GM12878 (cell line): ENCODE results near the gene NUDT7.

Experiments used
- ASH2L ChIP-seq: fragments of 300-600, 200-600 bp; sonication (generic); IDR thresholded peaks from 2 replicates; pipeline ENCODE4 v1.6.1; 2017; ENCODE audit warnings: low read depth, mild to moderate bottlenecking, borderline replicate concordance
- CHD1 ChIP-seq: IDR thresholded peaks from 2 replicates; pipeline ENCODE4 v1.6.1; 2012; ENCODE audit warnings: low read depth, low read length, improper control_type of control experiment
- HDAC6 ChIP-seq: fragments of 200-600 bp; sonication (generic); IDR thresholded peaks from one replicate; pipeline ENCODE4 v1.8.0; 2017; ENCODE audit warnings: antibody characterized with exemption; ENCODE audit not compliant: unreplicated experiment
- NFIC ChIP-seq: IDR thresholded peaks from 2 replicates; pipeline ENCODE4 v1.6.1; 2012; ENCODE audit warnings: low read depth, mild to moderate bottlenecking, inconsistent platforms, low read length, moderate library complexity
- POLR2A ChIP-seq: IDR thresholded peaks from 2 replicates; pipeline ENCODE4 v1.6.1; 2011; ENCODE audit warnings: low read depth, mild to moderate bottlenecking, low read length
- YY1 ChIP-seq: IDR thresholded peaks from 2 replicates; pipeline ENCODE4 v1.6.1; 2011; ENCODE audit warnings: low read depth, mild to moderate bottlenecking, low read length

DNA sequence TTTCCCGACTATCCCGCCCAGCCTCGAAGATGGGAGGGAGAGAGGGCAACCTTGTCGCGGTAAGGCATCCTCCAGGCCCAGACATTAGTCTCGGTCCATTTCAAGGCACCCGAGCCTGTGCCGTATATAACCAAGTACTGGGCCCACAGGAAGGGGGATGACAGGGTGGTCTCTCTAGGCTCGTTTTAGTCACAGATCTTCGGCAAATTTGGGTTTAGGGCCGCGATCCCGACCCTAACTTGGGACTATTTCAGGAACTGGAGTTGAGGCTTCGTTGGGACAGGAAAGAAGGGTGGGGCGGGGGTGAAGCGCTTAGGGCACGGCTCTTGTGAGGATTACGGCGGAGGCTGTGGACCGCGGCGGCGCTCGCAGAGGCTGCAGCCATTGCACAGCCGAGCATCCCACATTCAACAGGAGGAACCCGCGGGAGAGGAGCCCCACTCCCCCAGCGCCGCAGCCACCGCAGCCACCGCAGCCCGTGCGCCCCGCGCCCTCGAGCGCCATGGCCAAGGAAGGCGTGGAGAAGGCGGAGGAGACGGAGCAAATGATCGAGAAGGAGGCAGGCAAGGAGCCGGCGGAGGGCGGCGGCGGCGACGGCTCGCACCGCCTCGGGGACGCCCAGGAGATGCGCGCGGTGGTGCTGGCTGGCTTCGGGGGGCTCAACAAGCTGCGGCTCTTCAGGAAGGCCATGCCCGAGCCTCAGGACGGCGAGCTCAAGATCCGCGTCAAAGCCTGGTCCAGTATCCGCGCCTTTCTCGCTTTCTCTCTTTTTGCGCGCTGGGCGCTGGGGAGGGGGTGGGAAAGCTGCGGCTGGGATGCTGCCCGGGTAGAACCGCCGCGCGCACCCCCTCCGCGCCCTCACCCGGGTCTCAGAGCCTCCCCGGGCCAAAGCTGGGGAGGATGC is 66.1 kb downstream of the NUDT7 start, which contains the start of gene VAT1L:
- no peak for TF ChIP-seq CHD1
- no peak for TF ChIP-seq NFIC
- TF ChIP-seq YY1 = 0 out of 2 replicates have a peak, but pooled peaks have one; percentile 50
- TF ChIP-seq ASH2L = no peak
- TF ChIP-seq POLR2A = no peak
- no peak for TF ChIP-seq HDAC6
